Measurements from ENCODE around the gene C1orf52.

The C1orf52 gene

GRCh38 chr1:85295006-85295431, 35.6 kb upstream of the C1orf52 start:
- TF ChIP-seq CTCF (IDR thresholded peaks at IDR 0.05; ENCODE audit: insufficient read depth, low read length, missing control alignments): no peak
- POLR2A ChIA-PET: no interaction called here
- no peak overlapping the region for H3K4me3 ChIP-seq (ENCODE audit: low read depth, low read length)
- CTCF ChIA-PET: interaction anchor here (1.2 to 5.3 kb wide), 3 partner anchors 10 to 350 kb away, joined by 3 to 29 read pairs (median 4); no protein-coding TSS in a partner anchor
- DNase-seq (ENCODE audit: low read depth, low spot score): no peak

- ChIA-PET POLR2A (interaction anchor here (0.9 kb wide), 1 partner anchor 14 kb away, joined by 3 read pairs; the partner anchor contains the start of gene BCL10), CTCF (interaction anchor here (1.3 to 3.2 kb wide), 2 partner anchors 18 to 182 kb away, joined by 4 to 11 read pairs; no protein-coding TSS in a partner anchor)
- H3K4me3 ChIP-seq (ENCODE audit: low read depth, low read length): no peak overlapping the region
Measured at GRCh38 chr1:85290826-85291225, 31.4 kb upstream of the C1orf52 start.

GRCh38 chr1:85289848-85290335, 30.4 kb upstream of the C1orf52 start:
- H3K4me3 ChIP-seq (ENCODE audit: low read depth, low read length): no peak overlapping the region
- no peak for DNase-seq (ENCODE audit: low read depth, low spot score)
- TF ChIP-seq CTCF (IDR thresholded peaks at IDR 0.05; ENCODE audit: insufficient read depth, low read length, missing control alignments): no peak
- POLR2A ChIA-PET: no interaction called here
- CTCF ChIA-PET: interaction anchor here (1.0 to 3.2 kb wide), 5 partner anchors 9 to 181 kb away, joined by 3 to 11 read pairs (median 4); partner anchors contain the start of gene C1orf52

More at GRCh38 chr1:85290826-85291225, 31.4 kb upstream of the C1orf52 start:
- no peak for DNase-seq (ENCODE audit: low read depth, low spot score)
- TF ChIP-seq CTCF (IDR thresholded peaks at IDR 0.05; ENCODE audit: insufficient read depth, low read length, missing control alignments): no peak

DNA sequence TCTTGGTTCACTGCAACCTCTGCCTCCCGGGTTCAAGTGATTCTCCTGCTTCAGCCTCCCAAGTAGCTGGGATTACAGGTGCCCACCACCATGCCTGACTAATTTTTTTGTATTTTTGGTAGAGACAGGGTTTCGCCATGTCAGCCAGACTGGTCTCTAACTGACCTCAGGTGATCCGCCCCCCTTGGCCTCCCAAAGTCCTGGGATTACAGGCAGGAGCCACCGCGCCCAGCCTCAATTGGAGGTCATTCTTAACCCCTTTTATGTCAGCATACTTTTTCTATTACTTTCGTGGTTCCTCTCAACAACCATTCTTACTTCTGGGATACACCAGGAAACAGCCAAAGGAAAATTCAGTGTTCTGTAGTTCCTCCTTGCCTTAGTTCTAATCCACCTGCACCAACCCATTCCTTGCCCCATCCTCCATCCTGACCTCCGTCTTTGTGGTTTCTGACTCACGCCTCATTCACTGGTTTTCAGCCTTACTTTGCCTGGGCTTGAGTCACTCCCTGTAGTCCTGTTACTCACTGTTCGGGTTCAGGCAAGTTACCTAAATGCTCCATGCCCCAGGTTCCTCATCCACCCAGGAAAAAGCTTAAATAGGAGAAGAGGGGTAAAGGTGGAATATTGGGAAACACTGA, 29.9 kb upstream of the C1orf52 start:
- no peak for DNase-seq (ENCODE audit: low read depth, low spot score)
- no peak for TF ChIP-seq CTCF (IDR thresholded peaks at IDR 0.05; ENCODE audit: insufficient read depth, low read length, missing control alignments)
- CTCF ChIA-PET: interaction anchor here (1.0 to 3.2 kb wide), 4 partner anchors 9 to 30 kb away, joined by 3 to 11 read pairs (median 4); partner anchors contain the start of gene C1orf52
- no peak overlapping the region for H3K4me3 ChIP-seq (ENCODE audit: low read depth, low read length)
- POLR2A ChIA-PET: no interaction called here

GRCh38 chr1:85284202-85284601, 24.7 kb upstream of the C1orf52 start:
- H3K4me3 ChIP-seq (ENCODE audit: low read depth, low read length): no peak overlapping the region
- TF ChIP-seq CTCF (IDR thresholded peaks at IDR 0.05; ENCODE audit: insufficient read depth, low read length, missing control alignments): no peak
- POLR2A ChIA-PET: no interaction called here
- CTCF ChIA-PET: interaction anchor here (1.1 to 1.7 kb wide), 2 partner anchors 11 to 409 kb away, joined by 4 read pairs; no protein-coding TSS in a partner anchor
- no peak for DNase-seq (ENCODE audit: low read depth, low spot score)

DNA sequence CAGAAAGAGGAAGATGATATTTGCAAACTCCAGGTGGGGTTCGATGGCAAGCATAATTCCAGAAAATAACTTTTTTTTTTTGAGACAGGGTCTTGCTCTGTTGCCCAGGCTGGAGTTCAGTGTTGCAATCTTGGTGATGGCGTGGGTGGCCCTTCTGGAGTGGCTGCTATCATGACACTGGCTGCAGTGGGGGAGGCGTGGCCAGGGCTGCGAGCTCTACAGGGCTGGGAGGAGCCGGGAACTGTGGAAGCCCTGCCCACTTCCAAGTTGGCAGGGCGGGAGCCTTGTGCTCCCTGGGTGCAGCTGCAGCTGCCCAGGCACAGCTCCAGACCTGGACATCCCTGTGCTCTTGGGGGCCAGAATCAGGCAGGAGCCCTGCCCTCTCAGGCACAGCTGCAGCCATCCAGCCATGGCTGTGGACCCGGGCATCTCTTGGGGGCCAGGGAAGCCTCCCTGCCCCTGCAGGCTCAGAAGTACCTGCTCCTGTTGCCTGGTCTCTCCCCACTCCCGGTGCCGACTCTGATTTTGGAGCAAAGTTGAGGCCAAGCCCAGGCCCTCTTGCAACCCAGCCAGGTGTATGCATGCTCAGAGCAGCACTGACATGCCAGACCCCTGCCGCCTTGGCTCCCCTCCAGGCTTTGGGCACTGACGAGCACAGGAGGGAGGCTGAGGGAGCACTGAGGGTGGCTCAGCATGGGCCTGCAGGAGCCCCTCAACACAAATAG, 24.2 kb upstream of the C1orf52 start:
- ChIA-PET CTCF (no interaction called here), POLR2A (no interaction called here)
- TF ChIP-seq CTCF (IDR thresholded peaks at IDR 0.05; ENCODE audit: insufficient read depth, low read length, missing control alignments): no peak
- no peak overlapping the region for H3K4me3 ChIP-seq (ENCODE audit: low read depth, low read length)
- DNase-seq (ENCODE audit: low read depth, low spot score): no peak

All from AG04449 (cell line).